IPS-NIHi7 (cell line): ENCODE results near the gene PHF21B.

Experiments used
- DNase-seq: peaks from one replicate; pipeline ENCODE4 v3.0.0; 2012; ENCODE audit warnings: mixed read lengths; ENCODE audit errors: extremely low spot score

Gene PHF21B

GRCh38 chr22:45014654-45015053 is 4.8 kb upstream of the PHF21B start:
- peak; percentile 68 for DNase-seq

DNA sequence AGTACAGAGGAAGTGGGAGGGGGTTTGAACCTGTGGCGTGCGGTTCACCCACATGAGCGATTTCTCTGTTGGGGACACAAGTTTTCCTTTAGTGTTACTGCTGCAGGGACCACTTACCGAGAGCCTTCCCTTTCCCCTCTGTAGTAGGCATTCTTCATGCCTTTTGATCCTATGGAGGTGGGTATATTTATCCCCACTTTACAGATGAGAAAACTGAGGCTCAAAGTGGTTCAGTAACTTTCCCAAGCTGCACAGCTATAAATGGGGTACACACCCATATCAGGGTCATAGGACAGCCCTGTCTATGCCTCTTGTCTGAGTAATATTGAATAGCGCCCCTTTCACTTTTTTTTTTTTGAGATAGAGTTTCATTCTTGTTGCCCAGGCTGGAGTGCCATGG is 3.3 kb upstream of the PHF21B start:
- no peak for DNase-seq

DNA sequence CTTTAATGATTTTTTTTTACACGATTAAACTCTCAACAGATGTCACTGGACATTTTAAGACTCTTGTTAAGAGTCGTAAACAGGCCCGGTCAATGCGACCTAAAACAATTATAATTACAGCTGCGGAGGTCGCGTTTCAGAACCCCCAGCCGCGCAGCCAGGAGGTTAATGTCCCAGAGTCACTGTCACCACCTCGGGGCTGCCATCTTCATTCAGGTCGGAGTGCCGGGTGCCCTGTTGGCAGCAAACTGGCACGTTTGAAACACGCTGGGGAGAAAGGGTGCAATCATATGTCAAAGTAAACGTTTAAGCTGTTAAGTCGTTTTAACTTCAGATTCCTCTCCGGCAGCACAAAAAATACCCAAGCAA is 711 bp upstream of the PHF21B start:
- DNase-seq, result no peak

DNA sequence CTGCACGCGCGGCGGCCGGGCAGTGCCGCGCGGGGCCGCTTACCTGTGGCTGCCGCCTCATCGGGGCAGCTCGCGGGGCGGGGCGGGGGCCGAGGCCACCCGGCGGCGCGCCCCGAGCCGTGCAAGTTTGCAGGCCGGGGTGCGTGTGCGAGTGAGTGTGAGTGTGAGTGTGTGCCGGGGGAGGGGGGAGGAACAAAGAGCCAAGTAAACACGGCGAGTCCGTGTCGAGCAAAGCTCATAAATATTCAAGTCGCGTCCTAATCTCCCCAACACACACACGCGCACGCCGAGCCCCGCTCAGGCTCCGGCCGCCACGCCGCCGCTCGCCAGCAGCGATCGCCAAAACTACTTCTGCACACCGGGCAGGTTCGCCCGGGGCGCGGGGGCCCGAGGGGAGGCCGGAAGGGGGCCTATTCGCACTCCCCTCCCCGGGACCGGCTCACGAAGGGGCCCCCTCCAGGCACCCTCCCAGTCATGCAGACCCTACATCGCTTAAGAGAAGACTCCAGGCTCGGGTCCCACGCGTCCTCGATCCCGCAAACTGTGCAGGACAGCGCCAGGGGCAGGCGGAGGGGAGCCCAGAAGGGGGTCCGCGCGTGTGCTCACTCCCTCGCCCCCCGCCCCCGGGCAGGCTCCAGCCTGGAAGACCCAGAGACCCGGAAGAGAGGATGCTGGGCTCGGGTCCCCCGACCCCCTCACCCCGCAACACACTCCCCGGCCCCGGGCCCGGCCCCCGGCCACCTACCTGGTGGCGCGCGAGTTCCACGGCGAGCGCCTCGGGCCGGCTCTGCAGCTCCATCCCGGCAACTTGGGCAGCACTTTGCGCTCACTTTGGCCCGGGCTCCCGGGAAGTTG is 827 bp downstream of the PHF21B start:
- DNase-seq, result no peak

DNA sequence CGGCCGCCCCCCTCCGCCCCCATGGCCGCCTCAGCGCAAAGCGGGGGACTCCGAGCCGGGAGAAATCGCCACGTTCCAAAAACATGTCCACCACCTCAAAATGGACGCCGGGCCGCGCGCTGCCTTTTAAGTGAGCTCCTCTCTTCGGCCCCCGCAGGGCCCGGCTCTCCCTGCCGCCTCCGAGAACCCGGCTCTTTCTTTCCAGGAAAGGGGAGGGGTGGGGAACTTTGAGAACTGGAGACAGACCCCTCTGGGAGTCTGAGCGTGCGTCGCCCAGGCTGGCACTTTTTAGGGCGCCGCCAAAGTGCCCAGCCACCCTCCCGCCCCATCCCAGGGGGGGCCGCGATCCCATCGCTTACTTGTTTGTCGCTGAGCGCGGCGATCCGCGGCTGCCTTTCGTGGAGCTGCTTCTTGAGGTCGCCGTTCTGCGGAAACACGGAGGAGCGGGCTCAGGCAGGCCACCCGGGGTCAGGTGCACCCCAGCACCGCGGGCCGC is 1.6 kb downstream of the PHF21B start:
- DNase-seq, result no peak

- DNase-seq, result peak; percentile 91
Measured at GRCh38 chr22:45007391-45008185, 2.2 kb downstream of the PHF21B start.

GRCh38 chr22:45006964-45007390 is 2.8 kb downstream of the PHF21B start:
- DNase-seq, result peak; percentile 83

DNA sequence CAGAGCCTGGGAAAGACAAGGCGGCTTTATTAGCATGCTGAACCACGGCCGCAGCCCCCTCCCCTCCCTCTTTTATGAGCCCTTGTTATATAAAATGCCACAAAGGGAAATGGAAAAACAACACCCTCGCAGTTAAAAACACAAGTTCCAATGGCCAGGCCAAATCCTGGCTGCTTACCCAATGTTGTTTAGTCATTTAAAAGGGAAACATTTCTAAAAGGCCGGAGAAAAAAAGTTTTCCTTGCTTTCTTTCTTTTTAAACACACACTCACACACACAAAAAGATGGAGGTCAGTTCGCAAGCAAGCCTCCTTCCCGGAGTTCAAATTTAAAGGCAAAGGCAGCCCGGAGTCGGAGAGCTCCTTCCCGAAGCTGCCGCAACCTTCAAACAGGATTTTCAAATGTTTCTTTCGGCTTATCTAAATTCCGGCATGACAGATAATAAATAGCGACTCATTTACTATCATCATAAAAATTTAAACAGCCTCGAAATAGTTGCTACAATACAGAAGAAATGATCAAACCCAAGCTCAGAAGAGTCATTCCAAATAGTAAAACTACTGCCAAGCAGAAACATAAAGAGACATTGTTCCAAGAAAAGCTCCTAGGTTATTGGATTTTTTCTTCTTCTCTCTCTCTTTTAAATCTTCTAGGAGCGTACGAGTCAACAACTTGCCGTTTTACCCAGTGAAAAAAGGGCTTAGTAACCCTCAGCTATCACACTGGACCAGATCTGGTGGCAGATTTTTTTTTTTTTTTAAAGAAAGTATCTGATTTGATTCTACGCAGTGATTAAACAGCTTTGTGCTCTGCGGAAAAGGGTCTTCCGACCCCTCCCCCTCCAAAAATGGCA is 3.5 kb downstream of the PHF21B start:
- no peak for DNase-seq

GRCh38 chr22:45001653-45002052 is 8.2 kb downstream of the PHF21B start:
- DNase-seq, result no peak

- DNase-seq, result no peak
Measured at GRCh38 chr22:45000330-45000729, 9.5 kb downstream of the PHF21B start.

DNA sequence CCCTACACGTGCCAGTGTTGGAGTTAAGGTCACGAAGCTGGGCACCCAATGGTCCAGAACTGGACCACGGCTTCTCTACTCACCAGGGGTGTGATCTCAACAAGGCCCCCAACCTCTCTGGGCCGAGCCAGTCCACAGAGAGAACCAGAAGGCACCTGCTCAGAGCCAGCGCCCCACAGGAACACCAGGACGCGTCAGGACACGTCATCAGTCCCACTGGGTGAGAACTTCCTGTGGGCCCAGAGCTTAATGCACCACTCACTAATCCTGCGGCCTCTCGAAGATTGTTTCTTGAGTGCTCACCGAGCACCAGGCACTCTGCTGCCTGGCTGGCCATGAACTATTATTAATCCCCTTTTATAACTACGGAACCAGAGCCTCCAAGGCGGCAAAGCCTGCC is 10.1 kb downstream of the PHF21B start:
- DNase-seq, result no peak

- DNase-seq, result no peak
Measured at GRCh38 chr22:44999231-44999630, 10.6 kb downstream of the PHF21B start.

DNA sequence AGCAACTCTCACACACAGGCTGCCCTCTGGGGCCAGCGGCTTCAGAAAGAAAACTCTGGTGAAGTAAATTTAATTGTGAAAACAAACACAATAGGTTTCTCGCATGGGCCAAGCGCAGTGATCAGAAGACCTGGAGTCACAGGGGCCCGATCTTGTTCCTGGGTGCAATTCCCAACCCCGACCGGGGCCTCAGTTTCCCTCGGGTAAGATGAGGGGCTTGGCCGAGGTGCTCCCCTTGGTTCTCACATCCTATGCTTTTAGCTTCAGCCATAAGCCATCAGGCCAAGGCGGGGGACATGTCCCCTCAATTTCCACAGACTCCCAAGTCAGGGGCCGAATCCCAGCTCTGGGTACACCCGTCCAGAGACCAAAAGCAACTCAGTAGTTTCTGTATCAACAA is 11.5 kb downstream of the PHF21B start:
- DNase-seq, result no peak

- DNase-seq, result no peak
Measured at GRCh38 chr22:44997060-44997459, 12.7 kb downstream of the PHF21B start.

GRCh38 chr22:44996648-44997047 is 13.2 kb downstream of the PHF21B start:
- no peak for DNase-seq

GRCh38 chr22:44996120-44996519 is 13.7 kb downstream of the PHF21B start:
- no peak for DNase-seq

DNA sequence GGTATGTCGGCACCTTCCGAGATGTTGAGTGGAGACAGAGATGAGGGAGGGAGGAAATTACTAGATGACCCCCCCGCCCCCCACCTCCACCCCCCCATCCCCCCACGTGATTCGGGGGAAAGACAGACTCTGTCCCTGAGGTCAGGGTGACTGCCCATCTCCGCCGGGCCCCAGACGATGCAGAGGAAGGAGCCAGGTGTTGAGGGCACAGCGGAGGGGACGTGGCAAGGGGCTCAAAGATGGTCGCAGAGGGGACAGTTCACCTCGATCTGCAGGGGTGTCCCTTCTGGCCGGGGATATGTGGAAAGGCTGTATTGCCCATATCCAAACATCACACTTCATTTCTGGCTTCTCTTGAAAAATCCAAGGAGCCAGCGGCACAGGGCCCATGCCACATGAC is 14.1 kb downstream of the PHF21B start:
- DNase-seq, result no peak

DNA sequence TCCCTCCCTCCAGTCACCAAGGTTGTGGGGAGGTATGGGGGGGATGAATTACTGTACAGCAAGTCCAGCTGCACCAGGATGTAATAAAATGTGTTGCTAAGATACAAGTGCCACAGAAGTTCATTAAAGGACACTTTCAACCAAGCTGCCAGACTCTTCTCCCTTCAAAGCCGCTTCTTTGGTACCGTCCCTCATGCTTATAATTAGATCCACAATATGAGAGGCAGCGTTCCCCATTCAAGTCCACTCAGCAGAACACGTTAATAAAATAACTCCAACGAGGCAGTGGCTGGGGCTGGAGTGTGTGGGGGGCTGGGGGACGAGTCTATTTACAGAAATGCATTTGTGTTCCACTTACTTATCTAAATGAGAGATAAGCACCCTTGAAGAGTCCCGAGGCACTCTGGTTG is 14.7 kb downstream of the PHF21B start:
- no peak for DNase-seq

GRCh38 chr22:44994399-44995104 is 15.3 kb downstream of the PHF21B start:
- no peak for DNase-seq

DNA sequence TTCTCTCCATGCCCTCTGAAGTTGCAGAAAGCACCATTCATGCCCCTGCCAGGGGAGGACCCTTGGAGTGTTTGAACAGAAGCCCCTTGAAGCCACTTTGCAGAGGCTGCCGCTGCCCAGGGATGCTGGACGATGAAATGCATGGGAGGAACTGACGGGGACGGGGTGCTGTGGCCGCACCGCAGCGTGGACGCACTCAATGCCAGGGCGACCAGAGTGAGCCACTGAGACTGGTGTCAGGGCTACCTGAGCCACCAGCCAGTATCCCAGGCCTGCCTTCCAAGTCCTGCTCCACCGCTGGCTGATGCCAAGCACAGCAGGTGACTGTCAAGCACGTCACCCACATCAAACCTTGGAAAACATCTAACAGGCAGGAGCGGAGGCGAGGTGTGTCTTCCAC is 17.6 kb downstream of the PHF21B start:
- no peak for DNase-seq

DNA sequence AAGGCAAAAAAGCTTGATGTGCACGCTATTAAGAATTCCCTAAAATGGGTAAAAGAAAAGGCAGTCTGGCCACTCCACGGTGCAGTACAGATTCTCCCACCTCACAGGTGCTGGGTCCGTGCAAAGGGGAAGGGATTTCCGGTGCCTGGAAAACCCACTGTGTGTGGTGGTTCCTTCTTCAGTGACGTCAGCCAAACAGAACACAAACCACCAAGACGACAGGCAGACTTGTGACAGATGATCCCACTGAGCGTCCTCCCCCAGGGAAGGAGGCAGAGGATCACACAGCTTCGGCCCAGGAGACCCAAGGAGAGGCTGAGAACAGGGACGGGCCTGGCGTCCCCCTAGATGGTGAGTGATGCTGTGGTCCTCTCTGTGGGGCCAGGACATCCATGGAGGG is 18.6 kb downstream of the PHF21B start:
- no peak for DNase-seq
